T-helper 1 cell treated with Interleukin-12 subunit alpha and Interleukin-12 subunit beta and Interleukin-4 antibody, amounts not matched to agents 30 ng/mL and 1 ng/mL, for 36 hours (primary cell): Measurements from ENCODE around the gene SYNPO. TPM values are rescaled to one million over a fixed set of nuclear protein-coding genes. Genes with fewer than 3 reads are reported as not detected.

Experiments used
- intact Hi-C: fragments of 100-400 bp; cut with micrococcal nuclease; formaldehyde crosslinking; loops from one replicate; pipeline ENCODE4 v1.15.1; 2024
- total RNA-seq: library from RNA; stranded (reverse); gene quantifications from 2 replicates; pipeline ENCODE4 v1.2.3, GENCODE V29; 2022

The SYNPO gene
- total RNA-seq, 1 donor from 2014 or later = not detected

- intact Hi-C loops = no loop called here
Measured at GRCh38 chr5:150625164-150625535, 15.3 kb upstream of the SYNPO start.

DNA sequence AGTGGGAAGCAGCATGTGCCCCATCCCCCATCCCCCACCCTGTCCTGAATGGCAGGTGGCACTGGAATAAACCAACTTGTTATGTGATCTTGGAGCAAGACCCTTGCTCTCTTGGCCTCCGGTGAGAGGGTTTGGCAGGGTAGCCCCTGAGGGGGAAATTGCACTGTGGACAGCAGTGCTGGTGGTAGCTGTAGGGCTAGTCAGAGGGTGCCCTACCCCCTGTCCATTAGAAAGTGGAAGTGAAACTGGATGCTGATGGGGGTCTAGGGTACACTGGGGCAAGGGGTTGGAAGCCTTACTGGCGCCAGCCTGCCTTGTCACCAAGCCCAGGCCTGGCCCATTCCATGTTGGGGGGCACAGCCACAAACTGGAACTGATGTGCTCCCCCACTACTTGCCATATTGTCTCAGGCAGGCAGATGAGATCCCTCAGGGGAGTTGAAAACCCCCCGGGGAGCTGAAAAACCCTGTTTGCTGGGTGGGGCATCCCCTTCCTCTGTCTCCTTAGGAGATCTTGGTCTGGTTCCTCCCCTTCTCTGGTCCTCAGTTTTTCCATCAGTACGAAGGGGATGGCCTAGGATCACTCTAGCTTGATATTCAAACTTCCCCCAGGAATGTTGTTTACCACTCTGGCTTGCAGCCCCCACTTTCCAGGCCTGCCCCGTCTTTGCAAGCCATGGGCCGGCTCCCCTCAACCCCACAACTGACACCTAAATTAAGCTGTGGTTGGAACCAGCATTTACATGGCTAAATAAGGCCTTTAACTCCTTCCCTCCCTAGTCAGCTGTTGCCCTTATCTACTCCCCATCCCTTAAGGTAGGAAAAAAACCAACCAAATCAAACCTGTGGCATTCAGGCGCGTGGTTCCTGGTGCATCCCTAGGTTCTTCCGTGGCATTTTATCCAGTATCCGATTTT lies 14.4 kb upstream of the SYNPO start:
- intact Hi-C loops = no loop called here

DNA sequence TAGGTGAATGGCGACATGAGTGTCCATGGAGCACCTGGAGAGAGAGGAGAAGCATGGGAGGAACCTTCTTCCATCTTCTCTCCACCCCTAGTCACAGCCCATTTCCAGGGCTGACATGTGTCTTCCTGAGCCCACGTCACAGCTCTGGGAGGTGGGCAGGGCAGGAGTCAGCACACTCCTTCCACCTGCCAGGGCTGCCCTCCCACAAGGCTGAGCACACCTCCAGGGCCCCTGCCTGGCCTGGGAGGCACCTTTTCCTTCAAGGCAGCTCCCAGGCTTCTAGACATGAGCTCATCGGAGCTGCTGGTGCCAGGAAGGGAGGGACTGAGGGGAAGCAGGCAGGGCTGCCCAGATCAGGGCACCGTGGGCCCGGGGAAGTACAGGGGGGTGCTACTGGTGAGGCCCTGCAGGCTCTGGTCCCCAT lies 13.6 kb upstream of the SYNPO start:
- intact Hi-C loops = no loop called here

GRCh38 chr5:150627731-150628545 lies 12.5 kb upstream of the SYNPO start:
- intact Hi-C loops = no loop called here

GRCh38 chr5:150628936-150629485 lies 11.4 kb upstream of the SYNPO start:
- intact Hi-C loops = no loop called here

- intact Hi-C loops = no loop called here
Measured at GRCh38 chr5:150630016-150630415, 10.4 kb upstream of the SYNPO start.

DNA sequence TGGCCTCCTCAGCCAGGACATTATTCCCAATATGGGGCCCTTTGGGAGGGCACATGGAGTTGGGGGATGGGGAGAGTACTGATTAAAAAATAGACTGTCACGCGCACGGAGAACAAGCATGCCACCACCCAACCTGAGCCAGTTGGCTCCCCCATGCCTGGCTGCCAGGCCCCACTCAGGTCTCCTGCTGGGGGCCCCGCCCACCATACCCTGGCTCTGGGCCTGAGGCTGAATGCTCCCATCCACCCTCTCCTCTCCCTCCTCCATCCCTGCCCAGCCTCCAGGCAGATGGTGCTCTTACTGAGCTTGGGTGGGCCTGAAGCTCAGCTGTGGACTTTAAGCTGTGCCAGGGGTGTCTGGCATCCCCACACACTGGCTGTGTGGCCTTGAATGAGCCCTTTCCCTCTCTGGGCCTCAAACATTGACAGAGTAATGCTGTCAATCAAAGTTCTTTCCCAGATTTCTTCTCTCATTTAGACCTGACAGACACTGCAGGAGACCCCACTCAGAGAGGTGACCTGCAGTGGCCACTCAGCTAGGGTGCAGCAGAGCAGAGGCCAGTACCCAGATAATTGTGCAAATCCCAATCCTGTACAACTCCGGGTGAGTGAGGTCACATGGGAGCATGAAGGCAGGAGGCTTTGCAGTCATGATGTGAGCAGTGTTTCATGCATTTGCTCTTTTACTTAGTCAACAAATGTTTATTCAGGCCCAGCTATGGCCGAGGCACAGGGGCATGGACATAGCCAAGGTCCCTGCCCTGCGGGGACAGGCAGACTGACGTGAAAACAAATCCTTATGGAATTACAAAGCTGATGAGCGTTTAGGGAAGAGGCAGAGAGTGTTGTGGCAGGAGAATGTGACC lies 9.8 kb upstream of the SYNPO start:
- intact Hi-C loops = no loop called here

DNA sequence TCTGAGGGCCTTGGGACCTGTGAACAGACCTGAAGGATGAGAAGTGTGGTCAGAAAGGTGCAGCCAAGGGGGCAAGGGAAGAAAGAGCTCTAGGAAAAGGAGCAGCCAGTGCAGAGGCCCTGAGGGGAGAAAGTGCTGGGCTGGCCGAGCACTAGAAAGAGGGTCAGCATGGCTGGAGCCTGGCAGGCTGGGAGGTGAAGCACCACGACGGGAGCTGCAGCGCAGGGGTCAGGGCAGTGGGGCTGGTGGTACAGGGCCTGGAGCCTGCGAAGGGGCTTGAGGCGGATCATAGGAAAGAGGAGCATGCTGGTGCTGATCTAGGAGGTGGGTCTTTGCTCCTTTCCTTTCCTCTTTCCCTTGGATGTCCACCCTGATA lies 9.1 kb upstream of the SYNPO start:
- intact Hi-C loops = no loop called here

GRCh38 chr5:150632305-150633160 lies 7.9 kb upstream of the SYNPO start:
- intact Hi-C loops = no loop called here

DNA sequence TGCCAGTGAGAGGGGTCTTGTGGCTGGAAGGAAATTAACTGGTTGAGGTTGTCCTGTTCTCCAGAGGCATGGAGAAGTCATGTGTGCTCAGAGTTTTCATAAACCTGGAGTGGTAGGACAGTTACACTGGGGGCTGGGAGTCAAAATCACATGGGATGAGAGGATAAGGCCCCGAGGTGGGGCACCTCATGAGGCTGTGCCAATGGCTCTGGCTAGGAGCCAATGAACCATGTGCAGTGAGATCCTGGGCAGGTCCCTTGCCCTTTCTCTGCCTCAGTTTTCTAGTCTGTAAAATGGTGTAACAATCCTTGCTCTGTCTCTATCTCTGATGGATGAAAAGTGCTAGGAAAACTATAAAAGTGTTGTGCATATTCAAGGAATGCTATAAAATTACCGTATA lies 7.0 kb upstream of the SYNPO start:
- intact Hi-C loops = no loop called here

- intact Hi-C loops = no loop called here
Measured at GRCh38 chr5:150636391-150637244, 3.8 kb upstream of the SYNPO start.

DNA sequence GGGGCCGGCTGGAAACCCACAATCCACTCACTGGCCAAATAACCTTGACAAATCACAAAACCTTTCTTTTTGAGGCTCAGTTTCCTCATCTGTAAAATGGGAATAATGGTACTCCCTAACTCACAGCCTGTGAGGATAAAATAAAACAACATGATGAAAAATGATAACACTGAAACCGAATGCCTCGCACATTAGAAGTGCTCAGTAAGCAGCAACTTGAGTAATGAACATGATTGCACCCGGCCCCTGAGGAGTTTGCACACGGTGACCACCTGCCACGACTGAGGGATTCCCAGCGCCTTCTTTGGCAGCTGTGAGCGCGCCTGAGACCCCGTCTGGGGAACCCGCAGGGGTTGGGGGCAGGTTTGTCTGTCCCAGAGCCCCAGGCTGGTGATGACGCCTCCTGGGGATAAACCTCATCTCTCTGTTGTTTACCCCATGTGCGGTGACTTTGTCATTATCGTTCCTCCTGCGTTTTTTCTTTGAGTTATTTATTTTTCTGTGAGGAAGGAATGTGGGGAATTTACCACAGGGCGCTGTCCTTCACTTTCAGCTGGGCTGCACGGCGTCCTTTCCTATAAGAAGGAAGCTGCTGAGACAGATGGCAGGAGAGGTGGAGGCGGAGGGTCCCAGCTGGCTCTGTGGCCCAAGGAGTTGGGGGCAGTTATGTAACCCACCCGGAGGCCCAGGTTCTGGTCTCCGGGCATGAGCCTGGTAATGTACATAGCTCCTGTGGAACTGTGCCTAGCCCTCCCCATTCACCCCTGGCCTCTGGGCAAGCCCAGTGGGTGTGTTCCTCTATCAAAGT lies 3.0 kb upstream of the SYNPO start:
- intact Hi-C loops = no loop called here

GRCh38 chr5:150638053-150638444 lies 2.4 kb upstream of the SYNPO start:
- intact Hi-C loops = no loop called here

DNA sequence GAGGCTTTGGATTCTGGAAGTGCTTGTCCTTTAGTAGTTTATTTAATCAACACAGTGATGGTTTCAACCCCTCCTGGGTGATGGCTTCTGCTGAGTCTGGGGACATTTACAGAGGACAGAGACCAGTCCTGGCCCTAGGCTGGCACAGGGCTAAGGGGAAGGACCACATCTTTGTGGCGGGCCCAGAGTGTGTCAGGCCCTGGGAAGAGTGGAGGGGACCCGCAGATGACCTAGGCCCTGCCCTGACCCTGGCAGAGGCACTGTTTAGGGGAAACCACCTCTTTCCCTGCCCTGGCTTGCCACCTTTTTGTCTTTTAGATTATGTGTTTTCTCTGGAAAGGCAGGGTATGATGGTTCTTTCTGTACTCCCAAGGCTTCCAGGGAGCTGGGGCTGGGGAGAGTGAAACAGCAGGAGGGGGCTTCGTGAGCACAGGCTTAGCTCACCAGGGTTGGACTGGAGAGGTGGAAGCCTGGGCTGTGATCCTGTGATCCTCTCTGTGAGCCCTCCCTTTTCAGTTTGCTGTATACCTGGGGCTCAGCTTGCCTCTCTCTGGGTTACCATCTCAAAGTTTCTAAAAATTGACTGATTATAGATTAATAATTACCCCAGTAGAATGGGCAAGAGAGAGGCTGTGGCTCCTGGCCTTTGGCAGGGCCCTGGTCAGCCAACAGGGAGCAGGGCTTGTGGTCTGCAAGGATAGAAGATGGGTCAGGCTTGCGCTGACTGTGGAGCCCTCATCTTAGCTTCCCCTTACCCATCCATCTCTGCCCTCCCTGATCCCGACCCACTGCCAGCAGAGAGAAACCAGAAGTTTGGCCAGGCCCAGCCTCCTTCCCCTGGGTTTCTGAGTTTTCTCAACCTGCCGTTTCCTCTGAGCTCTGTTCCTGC lies 1.7 kb upstream of the SYNPO start:
- intact Hi-C loops = no loop called here

DNA sequence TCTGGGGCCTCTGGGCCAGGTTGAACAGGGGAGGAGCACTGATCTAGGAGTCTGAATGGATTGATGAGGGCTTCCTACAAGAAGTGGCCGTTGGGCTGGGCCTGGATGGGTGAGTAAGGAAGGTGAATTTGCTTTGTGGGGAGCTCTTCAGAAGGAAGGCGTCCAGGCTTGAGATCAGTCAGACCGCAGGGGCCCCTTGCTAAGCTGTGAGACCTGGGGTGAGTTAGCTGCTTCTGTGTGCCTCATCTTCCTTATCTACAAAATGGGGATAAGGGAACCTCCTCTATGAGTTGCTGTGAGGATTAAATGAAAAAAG lies 1.1 kb upstream of the SYNPO start:
- intact Hi-C loops = no loop called here

- intact Hi-C loops = no loop called here
Measured at GRCh38 chr5:150639751-150640150, 709 bp upstream of the SYNPO start.

- intact Hi-C loops = no loop called here
Measured at GRCh38 chr5:150641006-150641570, 628 bp downstream of the SYNPO start.
